Measurements from ENCODE around the gene CCRL2. TPM values are rescaled to one million over a fixed set of nuclear protein-coding genes. Genes with fewer than 3 reads are reported as not detected.
"Not testable (repeated sequence)": the region's sequence is repeated elsewhere in the genome, so short reads cannot be mapped to it uniquely, and the experiment has no call there.

Gene CCRL2
- total and polyA plus RNA-seq, 2 donors (not counting 1 experiment from before 2014, with no cell fraction given) = 2.6 to 3.3 TPM

GRCh38 chr3:46433118-46433517 lies 26.1 kb downstream of the CCRL2 start:
- H3K36me3 ChIP-seq (replicated peaks in 1 of 2; ENCODE audit: control extremely low read depth in 1 of 2, control insufficient read depth in 1 of 2, extremely low read depth in 1 of 2, insufficient read depth in 2 of 2, low read length in 1 of 2); H3K27me3 ChIP-seq (replicated peaks in 1 of 4; ENCODE audit: control extremely low read depth in 1 of 4, control insufficient read depth in 3 of 4, insufficient read depth in 4 of 4, low read length in 3 of 4); H3K4me1 ChIP-seq (ENCODE audit: control insufficient read depth in 2 of 2, insufficient read depth in 2 of 2, low read length in 2 of 2); H3K9me3 Mint-ChIP-seq (ENCODE audit: insufficient read depth); H3K79me2 ChIP-seq (ENCODE audit: control insufficient read depth, insufficient read depth, low read length); intact Hi-C loops (cut with micrococcal nuclease); H3K4me3 Mint-ChIP-seq; H2AFZ ChIP-seq (ENCODE audit: insufficient read depth, low read depth, low read length, poor library complexity, severe bottlenecking); POLR2A ChIA-PET; DNase-seq; H3K27me3 Mint-ChIP-seq; H3K9ac ChIP-seq (ENCODE audit: low read length); H3K27ac Mint-ChIP-seq; H3K4me3 ChIP-seq (ENCODE audit: control extremely low read depth in 1 of 5, extremely low read depth in 1 of 5, insufficient read depth in 1 of 5, low read depth in 2 of 5, low read length in 4 of 5); ATAC-seq (ENCODE audit: low read depth); H3K27ac ChIP-seq (ENCODE audit: low read length in 2 of 2); H4K20me1 ChIP-seq (ENCODE audit: control insufficient read depth, insufficient read depth, low read length, poor library complexity, severe bottlenecking); H3K4me1 Mint-ChIP-seq; H3K4me2 ChIP-seq (replicated peaks; ENCODE audit: low read depth, low read length, poor library complexity, severe bottlenecking): not testable (repeated sequence)
- WGBS (ENCODE audit: insufficient coverage) = 47% methylated on average over 2 of the region's 4 CpGs
- CTCF ChIA-PET = interaction anchor here (1.0 kb wide), 1 partner anchor 156 kb away, joined by 3 read pairs; no protein-coding TSS in a partner anchor
- H3K9me3 ChIP-seq (ENCODE audit: control extremely low read depth in 1 of 3, control insufficient read depth in 2 of 3, insufficient read depth in 1 of 3, low read length in 2 of 3) = peaks cover 0 to 10% (median 6%) of the 10 kb centered on the region in 3 donors

- Histone ChIP-seq H3K4me3 (ENCODE audit: control extremely low read depth in 1 of 5, extremely low read depth in 1 of 5, insufficient read depth in 1 of 5, low read depth in 2 of 5, low read length in 4 of 5) (no peak overlapping the region), H3K9ac (ENCODE audit: low read length) (no peak overlapping the region), H3K79me2 (ENCODE audit: control insufficient read depth, insufficient read depth, low read length) (no peaks in the 10 kb centered on the region), H3K9me3 (ENCODE audit: control extremely low read depth in 1 of 3, control insufficient read depth in 2 of 3, insufficient read depth in 1 of 3, low read length in 2 of 3) (peaks cover 0 to 10% (median 6%) of the 10 kb centered on the region in 3 donors), H4K20me1 (ENCODE audit: control insufficient read depth, insufficient read depth, low read length, poor library complexity, severe bottlenecking) (no peaks in the 10 kb centered on the region), H3K27me3 (replicated peaks in 1 of 4; ENCODE audit: control extremely low read depth in 1 of 4, control insufficient read depth in 3 of 4, insufficient read depth in 4 of 4, low read length in 3 of 4) (no peaks in the 10 kb centered on the region), H3K36me3 (replicated peaks in 1 of 2; ENCODE audit: control extremely low read depth in 1 of 2, control insufficient read depth in 1 of 2, extremely low read depth in 1 of 2, insufficient read depth in 2 of 2, low read length in 1 of 2) (no peaks in the 10 kb centered on the region), H3K4me2 (replicated peaks; ENCODE audit: low read depth, low read length, poor library complexity, severe bottlenecking) (no peak overlapping the region), H3K4me1 (ENCODE audit: control insufficient read depth in 2 of 2, insufficient read depth in 2 of 2, low read length in 2 of 2) (peaks cover 4% of the 10 kb centered on the region in 2 donors), H3K27ac (ENCODE audit: low read length in 2 of 2) (no peak overlapping the region), H2AFZ (ENCODE audit: insufficient read depth, low read depth, low read length, poor library complexity, severe bottlenecking) (no peak overlapping the region)
- H3K4me3 Mint-ChIP-seq = no peak overlapping the region
- H3K27ac Mint-ChIP-seq = no peak overlapping the region
- no peak for DNase-seq
- H3K4me1 Mint-ChIP-seq = peaks cover 4% of the 10 kb centered on the region
- intact Hi-C loops (cut with micrococcal nuclease) = no loop called here
- ChIA-PET CTCF (no interaction called here), POLR2A (no interaction called here)
- no peaks in the 10 kb centered on the region for H3K27me3 Mint-ChIP-seq
- WGBS (ENCODE audit: insufficient coverage) = no CpG with 5 or more reads among the region's 1 CpG
- peaks cover 6% of the 10 kb centered on the region for H3K9me3 Mint-ChIP-seq (ENCODE audit: insufficient read depth)
- TF ChIP-seq EZH2 (IDR thresholded peaks at IDR 0.05; ENCODE audit: borderline replicate concordance, insufficient read depth, low read depth, low read length, poor library complexity, severe bottlenecking) = no peak
- TF ChIP-seq CTCF (IDR thresholded peaks at IDR 0.05) = no peak
- ATAC-seq (ENCODE audit: low read depth) = no peak
These were observed 26.8 kb downstream of the CCRL2 start for GRCh38 chr3:46433841-46434240.

All from B cell (primary cell).